GM23338 (cell line): ENCODE measurements around the gene GOSR2. TPM values are rescaled to one million over a fixed set of nuclear protein-coding genes. Genes with fewer than 3 reads are reported as not detected.

Source experiments
- ATAC-seq: fragments of 200-7000 bp; cut with Tn5 transposase; 3 replicates; pipeline ENCODE4 v1.9.1; 2020
- DNase-seq: peaks from one replicate; pipeline ENCODE4 v3.0.0-alpha.2; 2015; ENCODE audit warnings: low spot score
- H2AFZ ChIP-seq: fragments of 200-600 bp; sonication (generic); 2 replicates; pipeline ENCODE4 v1.8.0; 2016; ENCODE audit warnings: antibody characterized with exemption, mild to moderate bottlenecking, moderate library complexity
- H3F3A ChIP-seq: fragments of 200-600 bp; sonication (generic); replicated peaks from 2 replicates; pipeline ENCODE4 v1.8.0; 2017; ENCODE audit warnings: antibody characterized with exemption, mixed run types, low read depth
- H3K27ac ChIP-seq: fragments of 200-600 bp; sonication (generic); 2 replicates; pipeline ENCODE4 v1.6.1; 2016; ENCODE audit warnings: low read depth
- H3K27me3 ChIP-seq: fragments of 200-600 bp; sonication (generic); 2 replicates; pipeline ENCODE4 v1.8.0; 2016; ENCODE audit warnings: mild to moderate bottlenecking, mixed run types, moderate library complexity; ENCODE audit not compliant: insufficient read depth
- H3K36me3 ChIP-seq: fragments of 200-600 bp; sonication (generic); 2 replicates; pipeline ENCODE4 v1.8.0; 2016; ENCODE audit warnings: mild to moderate bottlenecking; ENCODE audit not compliant: insufficient read depth
- H3K4me1 ChIP-seq: fragments of 200-600 bp; sonication (generic); 2 replicates; pipeline ENCODE4 v1.8.0; 2016; ENCODE audit warnings: mild to moderate bottlenecking, moderate library complexity; ENCODE audit not compliant: insufficient read depth
- H3K4me2 ChIP-seq: fragments of 200-600 bp; sonication (generic); 2 replicates; pipeline ENCODE4 v1.7.1; 2017; ENCODE audit warnings: mixed run types
- H3K4me3 ChIP-seq: fragments of 200-600 bp; sonication (generic); 2 replicates; pipeline ENCODE4 v1.6.1; 2016; ENCODE audit warnings: mixed run types
- H3K79me2 ChIP-seq: fragments of 200-600 bp; sonication (generic); replicated peaks from 2 replicates; pipeline ENCODE4 v1.8.0; 2017; ENCODE audit warnings: mild to moderate bottlenecking; ENCODE audit not compliant: insufficient read depth
- H3K9me2 ChIP-seq: fragments of 200-600 bp; sonication (generic); 2 replicates; pipeline ENCODE4 v1.8.0; 2017; ENCODE audit not compliant: insufficient read depth
- H4K20me1 ChIP-seq: fragments of 200-600 bp; sonication (generic); replicated peaks from 2 replicates; pipeline ENCODE4 v1.8.0; 2017; ENCODE audit warnings: mild to moderate bottlenecking; ENCODE audit not compliant: insufficient read depth
- H3K27ac Mint-ChIP-seq: 2 replicates; pipeline ENCODE4 v1.8.0; 2020; ENCODE audit warnings: inconsistent platforms, mild to moderate bottlenecking, moderate library complexity, mixed read lengths
- H3K27me3 Mint-ChIP-seq: 3 replicates; pipeline ENCODE4 v1.8.0; 2022; ENCODE audit warnings: low read depth, mild to moderate bottlenecking, moderate library complexity, mixed read lengths, inconsistent platforms; ENCODE audit not compliant: insufficient read depth, poor library complexity
- H3K36me3 Mint-ChIP-seq: 3 replicates; pipeline ENCODE4 v1.8.0; 2021; ENCODE audit warnings: low read depth, mild to moderate bottlenecking, inconsistent platforms, moderate library complexity, mixed read lengths
- H3K4me1 Mint-ChIP-seq: 3 replicates; pipeline ENCODE4 v1.8.0; 2020; ENCODE audit warnings: mild to moderate bottlenecking, inconsistent platforms, mixed read lengths
- H3K4me3 Mint-ChIP-seq: 3 replicates; pipeline ENCODE4 v1.8.0; 2021; ENCODE audit warnings: moderate library complexity, mild to moderate bottlenecking, inconsistent platforms, mixed read lengths
- H3K9me3 Mint-ChIP-seq: 3 replicates; pipeline ENCODE4 v1.8.0; 2020; ENCODE audit warnings: moderate library complexity, mild to moderate bottlenecking, inconsistent platforms, mixed read lengths
- CREB1 ChIP-seq: fragments of 250-450 bp; sonication (Bioruptor Pico); IDR thresholded peaks from 2 replicates; pipeline ENCODE4 v1.5.0; 2020; ENCODE audit warnings: low read depth, mild to moderate bottlenecking, moderate library complexity
- EZH2phosphoT487 ChIP-seq: fragments of 200-600 bp; sonication (generic); IDR thresholded peaks from one replicate; pipeline ENCODE4 v1.8.1; 2018; ENCODE audit warnings: antibody characterized with exemption; ENCODE audit not compliant: unreplicated experiment
- NANOG ChIP-seq: IDR thresholded peaks from 2 replicates; pipeline ENCODE4 v1.6.1; 2016; ENCODE audit warnings: antibody characterized with exemption, borderline replicate concordance
- POLR2AphosphoS5 ChIP-seq: IDR thresholded peaks from 2 replicates; pipeline ENCODE4 v1.6.1; 2016; ENCODE audit warnings: antibody characterized with exemption, low read depth
- STAT1 ChIP-seq: IDR thresholded peaks from one replicate; pipeline ENCODE4 v1.6.1; 2016; ENCODE audit warnings: antibody characterized with exemption; ENCODE audit not compliant: unreplicated experiment
- ZNF114 ChIP-seq: fragments of 250-450 bp; sonication (Bioruptor Pico); IDR thresholded peaks from 2 replicates; pipeline ENCODE4 v1.5.0; 2020; ENCODE audit warnings: mild to moderate bottlenecking, moderate library complexity
- ZNF331 ChIP-seq: fragments of 250-450 bp; sonication (Bioruptor Pico); IDR thresholded peaks from 2 replicates; pipeline ENCODE4 v1.5.0; 2020; ENCODE audit warnings: low read depth, mild to moderate bottlenecking, moderate library complexity
- polyA plus RNA-seq: library from polyadenylated mRNA; unstranded; fragments of >200 nt; fragmentation: Nextera tagmentation; extraction: Ambion mirVana; gene quantifications from 2 replicates; pipeline ENCODE4 v1.2.1, GENCODE V29; 2016
- total RNA-seq: library from RNA; depleted of rRNA; stranded (reverse); fragments of >200 nt; shearing (Covaris generic); gene quantifications from 2 replicates; pipeline ENCODE4 v1.2.3, GENCODE V29; 2014
- TF ChIP-seq, protein P1 (sequence below), 2 experiments: fragments of 200-600 bp in 1 of 2; sonication (generic) in 1 of 2; conservative IDR thresholded peaks; 2 replicates each; pipeline versions ENCODE4 v1.5.1 to v1.6.1; 2016 to 2017; ENCODE audit warnings: antibody characterized with exemption in 2 of 2, low read depth in 2 of 2, mild to moderate bottlenecking in 2 of 2, moderate library complexity in 1 of 2
- TF ChIP-seq, protein P2 (sequence below): IDR thresholded peaks from one replicate; pipeline ENCODE4 v1.6.1; 2018; ENCODE audit warnings: antibody characterized with exemption; ENCODE audit not compliant: unreplicated experiment

Gene GOSR2
- total and polyA plus RNA-seq, 2 experiments from 2014 or later: 33.2 to 36.2 TPM

DNA sequence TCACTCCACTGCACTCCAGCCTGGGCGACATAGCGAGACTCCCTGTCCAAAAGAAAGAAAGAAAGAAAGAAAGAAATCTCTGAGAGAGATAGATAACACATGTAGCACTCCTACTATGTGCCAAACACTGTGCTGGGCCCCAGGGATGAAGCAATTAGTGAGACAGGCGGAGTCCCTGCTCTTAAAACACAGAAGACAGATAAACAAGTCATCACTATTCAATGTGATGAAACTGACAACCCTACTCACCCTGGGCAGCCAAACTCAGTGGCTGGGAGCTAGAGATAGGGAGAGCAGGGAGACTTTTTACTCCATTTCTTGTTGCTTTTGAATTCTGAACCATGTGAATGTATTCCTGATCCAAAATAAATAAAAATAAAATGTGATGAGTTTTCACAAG is 35.2 kb upstream of the GOSR2 start (continued):
- TF ChIP-seq, protein P1, sequence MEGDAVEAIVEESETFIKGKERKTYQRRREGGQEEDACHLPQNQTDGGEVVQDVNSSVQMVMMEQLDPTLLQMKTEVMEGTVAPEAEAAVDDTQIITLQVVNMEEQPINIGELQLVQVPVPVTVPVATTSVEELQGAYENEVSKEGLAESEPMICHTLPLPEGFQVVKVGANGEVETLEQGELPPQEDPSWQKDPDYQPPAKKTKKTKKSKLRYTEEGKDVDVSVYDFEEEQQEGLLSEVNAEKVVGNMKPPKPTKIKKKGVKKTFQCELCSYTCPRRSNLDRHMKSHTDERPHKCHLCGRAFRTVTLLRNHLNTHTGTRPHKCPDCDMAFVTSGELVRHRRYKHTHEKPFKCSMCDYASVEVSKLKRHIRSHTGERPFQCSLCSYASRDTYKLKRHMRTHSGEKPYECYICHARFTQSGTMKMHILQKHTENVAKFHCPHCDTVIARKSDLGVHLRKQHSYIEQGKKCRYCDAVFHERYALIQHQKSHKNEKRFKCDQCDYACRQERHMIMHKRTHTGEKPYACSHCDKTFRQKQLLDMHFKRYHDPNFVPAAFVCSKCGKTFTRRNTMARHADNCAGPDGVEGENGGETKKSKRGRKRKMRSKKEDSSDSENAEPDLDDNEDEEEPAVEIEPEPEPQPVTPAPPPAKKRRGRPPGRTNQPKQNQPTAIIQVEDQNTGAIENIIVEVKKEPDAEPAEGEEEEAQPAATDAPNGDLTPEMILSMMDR (conservative IDR thresholded peaks at IDR 0.05; ENCODE audit: low read depth in 2 of 2): no peak
- no peak for TF ChIP-seq EZH2phosphoT487
- TF ChIP-seq, protein P2, sequence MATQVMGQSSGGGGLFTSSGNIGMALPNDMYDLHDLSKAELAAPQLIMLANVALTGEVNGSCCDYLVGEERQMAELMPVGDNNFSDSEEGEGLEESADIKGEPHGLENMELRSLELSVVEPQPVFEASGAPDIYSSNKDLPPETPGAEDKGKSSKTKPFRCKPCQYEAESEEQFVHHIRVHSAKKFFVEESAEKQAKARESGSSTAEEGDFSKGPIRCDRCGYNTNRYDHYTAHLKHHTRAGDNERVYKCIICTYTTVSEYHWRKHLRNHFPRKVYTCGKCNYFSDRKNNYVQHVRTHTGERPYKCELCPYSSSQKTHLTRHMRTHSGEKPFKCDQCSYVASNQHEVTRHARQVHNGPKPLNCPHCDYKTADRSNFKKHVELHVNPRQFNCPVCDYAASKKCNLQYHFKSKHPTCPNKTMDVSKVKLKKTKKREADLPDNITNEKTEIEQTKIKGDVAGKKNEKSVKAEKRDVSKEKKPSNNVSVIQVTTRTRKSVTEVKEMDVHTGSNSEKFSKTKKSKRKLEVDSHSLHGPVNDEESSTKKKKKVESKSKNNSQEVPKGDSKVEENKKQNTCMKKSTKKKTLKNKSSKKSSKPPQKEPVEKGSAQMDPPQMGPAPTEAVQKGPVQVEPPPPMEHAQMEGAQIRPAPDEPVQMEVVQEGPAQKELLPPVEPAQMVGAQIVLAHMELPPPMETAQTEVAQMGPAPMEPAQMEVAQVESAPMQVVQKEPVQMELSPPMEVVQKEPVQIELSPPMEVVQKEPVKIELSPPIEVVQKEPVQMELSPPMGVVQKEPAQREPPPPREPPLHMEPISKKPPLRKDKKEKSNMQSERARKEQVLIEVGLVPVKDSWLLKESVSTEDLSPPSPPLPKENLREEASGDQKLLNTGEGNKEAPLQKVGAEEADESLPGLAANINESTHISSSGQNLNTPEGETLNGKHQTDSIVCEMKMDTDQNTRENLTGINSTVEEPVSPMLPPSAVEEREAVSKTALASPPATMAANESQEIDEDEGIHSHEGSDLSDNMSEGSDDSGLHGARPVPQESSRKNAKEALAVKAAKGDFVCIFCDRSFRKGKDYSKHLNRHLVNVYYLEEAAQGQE: no peak
- no peak for TF ChIP-seq STAT1
- no peak for TF ChIP-seq CREB1 (CRISPR knock-in tag)

DNA sequence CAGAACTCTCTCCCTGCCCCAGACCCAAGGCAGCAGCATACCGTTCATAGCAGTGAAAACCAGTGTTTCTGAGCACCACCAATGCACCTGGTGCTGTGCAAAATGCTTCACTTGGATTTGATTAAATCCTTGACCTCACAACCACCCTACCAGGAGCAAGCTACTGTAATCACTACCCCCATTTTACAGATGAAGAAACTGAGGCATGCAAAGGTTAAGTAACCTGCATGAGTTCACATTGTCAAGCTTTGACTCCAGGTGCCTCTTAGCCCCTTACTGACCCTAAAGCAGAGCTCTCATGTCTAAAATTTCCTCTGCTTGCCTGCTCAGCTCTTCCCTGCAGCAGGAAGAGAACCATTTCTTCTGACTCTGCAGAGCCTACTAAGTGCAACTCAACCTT is 34.2 kb upstream of the GOSR2 start:
- Histone ChIP-seq H3K4me1 (no peaks in the 10 kb centered on the region), H4K20me1 (no peaks in the 10 kb centered on the region; the same call in 1 of the 2 replicates), H3K27me3 (no peaks in the 10 kb centered on the region), H3F3A (no peaks in the 10 kb centered on the region), H3K4me3 (no peak overlapping the region), H3K27ac (no peak overlapping the region), H2AFZ (no peak overlapping the region), H3K79me2 (no peaks in the 10 kb centered on the region), H3K9me2 (no peaks in the 10 kb centered on the region), H3K36me3 (no peaks in the 10 kb centered on the region), H3K4me2 (no peak overlapping the region)
- TF ChIP-seq POLR2AphosphoS5 (no peak), STAT1 (no peak), CREB1 (CRISPR knock-in tag) (no peak), ZNF114 (CRISPR knock-in tag) (no peak), ZNF331 (CRISPR knock-in tag) (no peak), NANOG (no peak)
- TF ChIP-seq, protein P1 (conservative IDR thresholded peaks at IDR 0.05; ENCODE audit: low read depth in 2 of 2): no peak
- no peak for ATAC-seq
- Mint-ChIP-seq H3K27ac (no peak overlapping the region), H3K9me3 (no peaks in the 10 kb centered on the region), H3K36me3 (no peaks in the 10 kb centered on the region), H3K4me1 (peaks cover 3% of the 10 kb centered on the region; the same call in 1 of the 3 replicates), H3K27me3 (peaks cover 15% of the 10 kb centered on the region), H3K4me3 (no peak overlapping the region)
- DNase-seq: no peak
